HG02610 (cell line): ENCODE results near the gene HSPA12B.
"Not testable (repeated sequence)": the region's sequence is repeated elsewhere in the genome, so short reads cannot be mapped to it uniquely, and the experiment has no call there.

ENCODE experiments used
- ATAC-seq: cut with Tn5 transposase; IDR thresholded peaks from one replicate; pipeline ENCODE4 v1.9.1; 2021; ENCODE audit warnings: mild to moderate bottlenecking, moderate library complexity; ENCODE audit not compliant: unreplicated experiment

HSPA12B gene

GRCh38 chr20:3785240-3786125, 53.0 kb downstream of the HSPA12B start:
- ATAC-seq, result no peak

- peak; percentile 32 for ATAC-seq
These were observed 53.6 kb downstream of the HSPA12B start for GRCh38 chr20:3786126-3786484.

- peak; percentile 83 for ATAC-seq
These were observed 54.3 kb downstream of the HSPA12B start, which contains the start of gene CENPB for GRCh38 chr20:3786665-3787323. Gene CENPB (minus strand): TSS chr20:3786740. CDS start chr20:3786483, 257 bp downstream.

GRCh38 chr20:3787324-3788014, 55.0 kb downstream of the HSPA12B start:
- ATAC-seq, result no peak

GRCh38 chr20:3788685-3789155, 56.2 kb downstream of the HSPA12B start:
- no peak for ATAC-seq

- not testable (repeated sequence) for ATAC-seq
These were observed 56.7 kb downstream of the HSPA12B start for GRCh38 chr20:3789201-3789600.

- not testable (repeated sequence) for ATAC-seq
These were observed 61.7 kb downstream of the HSPA12B start for GRCh38 chr20:3794168-3794567.

- ATAC-seq, result no peak
These were observed 62.4 kb downstream of the HSPA12B start for GRCh38 chr20:3794701-3795420.

GRCh38 chr20:3795511-3796468, 63.3 kb downstream of the HSPA12B start, which contains the start of gene CDC25B:
Gene CDC25B (plus strand): TSS chr20:3796310. CDS start chr20:3796532, 222 bp downstream.
- peak; percentile 69 for ATAC-seq

- no peak for ATAC-seq
These were observed 64.2 kb downstream of the HSPA12B start for GRCh38 chr20:3796477-3797225.

GRCh38 chr20:3797226-3797545, 64.7 kb downstream of the HSPA12B start:
- ATAC-seq, result no peak

- ATAC-seq, result no peak
These were observed 65.3 kb downstream of the HSPA12B start for GRCh38 chr20:3797592-3798372.

GRCh38 chr20:3798373-3798768, 65.9 kb downstream of the HSPA12B start:
- no peak for ATAC-seq

- ATAC-seq, result no peak
These were observed 66.4 kb downstream of the HSPA12B start for GRCh38 chr20:3798908-3799248.

GRCh38 chr20:3800256-3800877, 67.9 kb downstream of the HSPA12B start:
- no peak for ATAC-seq

- ATAC-seq, result no peak
These were observed 68.4 kb downstream of the HSPA12B start for GRCh38 chr20:3800878-3801260.

GRCh38 chr20:3801299-3801698, 68.8 kb downstream of the HSPA12B start:
- ATAC-seq, result no peak

GRCh38 chr20:3801846-3802245, 69.4 kb downstream of the HSPA12B start:
- no peak for ATAC-seq
